ENCODE results near the gene CDV3.
"Not testable (repeated sequence)": the region's sequence is repeated elsewhere in the genome, so short reads cannot be mapped to it uniquely, and the experiment has no call there.

The CDV3 gene, protein sequence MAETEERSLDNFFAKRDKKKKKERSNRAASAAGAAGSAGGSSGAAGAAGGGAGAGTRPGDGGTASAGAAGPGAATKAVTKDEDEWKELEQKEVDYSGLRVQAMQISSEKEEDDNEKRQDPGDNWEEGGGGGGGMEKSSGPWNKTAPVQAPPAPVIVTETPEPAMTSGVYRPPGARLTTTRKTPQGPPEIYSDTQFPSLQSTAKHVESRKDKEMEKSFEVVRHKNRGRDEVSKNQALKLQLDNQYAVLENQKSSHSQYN

DNA sequence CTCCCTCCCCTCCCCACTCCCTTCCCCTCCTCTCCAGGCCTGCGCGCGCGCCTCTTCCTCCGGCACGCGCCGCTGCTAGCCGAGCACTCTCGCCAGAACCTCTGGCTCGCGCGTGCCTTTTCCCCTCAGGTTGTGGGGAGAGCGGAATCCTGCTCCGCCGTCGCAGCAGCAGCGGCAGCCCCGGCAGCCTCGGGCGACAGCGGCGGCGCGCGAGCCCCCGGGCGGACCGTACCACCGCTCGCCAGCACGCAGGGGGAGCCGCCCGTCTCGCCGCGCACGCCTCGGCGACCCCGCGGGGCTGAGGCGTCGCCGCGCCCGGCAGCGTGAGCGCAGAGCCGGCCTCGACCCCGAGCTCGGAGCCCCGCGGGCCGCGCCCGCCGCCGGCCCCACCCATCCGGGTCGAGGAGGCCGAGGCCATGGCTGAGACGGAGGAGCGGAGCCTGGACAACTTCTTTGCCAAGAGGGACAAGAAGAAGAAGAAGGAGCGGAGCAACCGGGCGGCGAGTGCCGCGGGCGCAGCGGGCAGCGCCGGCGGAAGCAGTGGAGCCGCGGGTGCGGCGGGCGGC lies at the start of gene CDV3:
Gene CDV3 (plus strand): TSS at position 58 of the 566 bp plus-strand sequence. CDS start 359 bp downstream, at position 417.
- TF ChIP-seq CTCF (IDR thresholded peaks at IDR 0.05; ENCODE audit: borderline replicate concordance, insufficient read depth, low read depth, low read length), result no peak

GRCh38 chr3:133523758-133524157 lies 49.7 kb upstream of the CDV3 start:
- H3K4me3 ChIP-seq (ENCODE audit: low read depth, low read length), result not testable (repeated sequence)

More for the DNA sequence above, at the start of gene CDV3:
- H3K4me3 ChIP-seq (ENCODE audit: low read depth, low read length), result peak within 1 kb of the TSS; percentile 60

- H3K4me3 ChIP-seq (ENCODE audit: low read depth, low read length), result no peak overlapping the region
- no peak for TF ChIP-seq CTCF (IDR thresholded peaks at IDR 0.05; ENCODE audit: borderline replicate concordance, insufficient read depth, low read depth, low read length)
Measured at GRCh38 chr3:133525435-133525834, 48.1 kb upstream of the CDV3 start.

GRCh38 chr3:133527081-133527715 lies 46.3 kb upstream of the CDV3 start:
- no peak for TF ChIP-seq CTCF (IDR thresholded peaks at IDR 0.05; ENCODE audit: borderline replicate concordance, insufficient read depth, low read depth, low read length)
- no peak overlapping the region for H3K4me3 ChIP-seq (ENCODE audit: low read depth, low read length)

GRCh38 chr3:133529809-133530208 lies 43.7 kb upstream of the CDV3 start:
- no peak overlapping the region for H3K4me3 ChIP-seq (ENCODE audit: low read depth, low read length)
- no peak for TF ChIP-seq CTCF (IDR thresholded peaks at IDR 0.05; ENCODE audit: borderline replicate concordance, insufficient read depth, low read depth, low read length)

DNA sequence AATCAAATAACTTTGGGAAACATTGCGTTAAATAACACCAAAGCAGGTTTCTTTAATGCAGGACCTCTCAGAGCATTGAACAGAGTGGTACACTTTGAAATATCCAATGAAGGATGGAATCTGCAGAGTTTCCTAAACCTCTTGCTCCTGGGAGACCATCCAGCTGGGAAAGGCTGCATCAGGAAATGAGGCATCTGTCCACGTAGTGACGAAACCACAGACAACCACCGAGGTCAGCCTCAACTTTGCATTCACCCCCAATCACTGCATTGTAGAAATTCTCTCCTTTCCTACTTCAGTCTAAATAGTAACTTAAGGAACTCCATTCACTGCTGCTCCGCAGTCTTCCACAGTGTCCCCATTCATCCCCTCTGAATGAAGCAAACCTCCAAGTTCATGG lies 41.5 kb upstream of the CDV3 start:
- no peak for TF ChIP-seq CTCF (IDR thresholded peaks at IDR 0.05; ENCODE audit: borderline replicate concordance, insufficient read depth, low read depth, low read length)
- no peak overlapping the region for H3K4me3 ChIP-seq (ENCODE audit: low read depth, low read length)

DNA sequence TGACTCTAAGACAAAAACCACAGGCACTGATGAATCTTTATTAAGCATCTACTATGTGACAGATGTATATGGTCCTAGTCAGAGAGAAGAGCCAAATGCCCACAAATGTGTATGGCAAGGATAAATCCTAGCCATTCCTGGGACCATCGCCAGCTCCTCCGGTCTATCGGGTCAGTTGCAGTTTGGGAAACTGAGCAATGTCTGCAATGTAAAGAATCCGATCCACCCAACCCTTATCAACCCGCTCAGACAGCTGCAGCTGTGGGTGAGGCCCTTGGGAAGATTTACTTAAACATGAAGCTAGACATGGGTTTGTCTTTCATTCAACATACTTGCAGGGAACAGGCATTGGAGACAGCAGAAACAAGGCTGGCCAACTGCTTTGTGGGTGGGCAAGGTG lies 40.5 kb upstream of the CDV3 start:
- H3K4me3 ChIP-seq (ENCODE audit: low read depth, low read length), result no peak overlapping the region
- TF ChIP-seq CTCF (IDR thresholded peaks at IDR 0.05; ENCODE audit: borderline replicate concordance, insufficient read depth, low read depth, low read length), result no peak

Measured in GM12875 (cell line).